IMR-90 (cell line): ENCODE measurements around the gene PIGM. TPM values are rescaled to one million over a fixed set of nuclear protein-coding genes. Genes with fewer than 3 reads are reported as not detected.
A peak's percentile ranks its signal among the peaks of the same experiment; 100 is the strongest.

ENCODE experiments used
- ATAC-seq: fragments of 200-7000 bp; cut with Tn5 transposase; 2 replicates; pipeline ENCODE4 v1.9.1; 2020; ENCODE audit warnings: low read depth, mild to moderate bottlenecking, moderate library complexity
- BruUV-seq: library from RNA; stranded (reverse); fragments of 400-500 nt; replicated peaks from 2 replicates; lab custom pipeline; 2021; lab: Mats Ljungman, UMichigan
- CTCF ChIA-PET: fragments of 300-600 bp; formaldehyde crosslinking; extraction: SDS; loops from one replicate; lab custom pipeline; 2021; ENCODE audit warnings: antibody characterized with exemption; lab: Yijun Ruan, JAX
- POLR2A ChIA-PET: fragments of 300-600 bp; sonication (Branson Sonifier 250); formaldehyde crosslinking; loops from one replicate; lab custom pipeline; 2022; ENCODE audit warnings: antibody characterized with exemption; ENCODE audit not compliant: unreplicated experiment; lab: Charles Lee
- DNase-seq: peaks from one replicate; pipeline ENCODE4 v3.0.0; 2013
- H2AFZ ChIP-seq: replicated peaks from 2 replicates; pipeline ENCODE3; 2013; ENCODE audit warnings: low read length, mild to moderate bottlenecking; ENCODE audit not compliant: poor library complexity
- H2AK5ac ChIP-seq: 2 replicates; pipeline ENCODE4 v1.6.1; 2013; ENCODE audit warnings: low read depth, low read length, inconsistent platforms
- H2AK9ac ChIP-seq: replicated peaks from 2 replicates; pipeline ENCODE3; 2013; ENCODE audit warnings: mild to moderate bottlenecking, low read depth, low read length, moderate library complexity; ENCODE audit not compliant: poor library complexity
- H2BK120ac ChIP-seq: 2 replicates; pipeline ENCODE4 v1.6.1; 2013; ENCODE audit warnings: low read depth, low read length, inconsistent platforms
- H2BK15ac ChIP-seq: 3 replicates; pipeline ENCODE4 v1.6.1; 2013; ENCODE audit warnings: low read depth, low read length, inconsistent platforms
- H2BK20ac ChIP-seq: 2 replicates; pipeline ENCODE4 v1.6.1; 2013; ENCODE audit warnings: low read depth, mild to moderate bottlenecking, inconsistent platforms, low read length, moderate library complexity
- H2BK5ac ChIP-seq: 2 replicates; pipeline ENCODE4 v1.6.1; 2013; ENCODE audit warnings: mild to moderate bottlenecking, low read depth, low read length, inconsistent platforms; ENCODE audit not compliant: poor library complexity, severe bottlenecking
- H3K14ac ChIP-seq: replicated peaks from 2 replicates; pipeline ENCODE4 v1.6.1; 2013; ENCODE audit warnings: low read depth, low read length, inconsistent platforms
- H3K18ac ChIP-seq: 2 replicates; pipeline ENCODE4 v1.6.1; 2013; ENCODE audit warnings: low read depth, low read length, control low read depth
- H3K23ac ChIP-seq: 2 replicates; pipeline ENCODE4 v1.6.1; 2013; ENCODE audit warnings: low read depth, low read length, inconsistent platforms
- H3K27ac ChIP-seq: 2 replicates; pipeline ENCODE4 v1.5.1; 2013; ENCODE audit warnings: mild to moderate bottlenecking, control low read depth, low read length; ENCODE audit not compliant: insufficient read depth
- H3K27me3 ChIP-seq: 2 replicates; pipeline ENCODE4 v1.6.1; 2013; ENCODE audit warnings: low read length; ENCODE audit not compliant: control insufficient read depth, insufficient read depth
- H3K36me3 ChIP-seq: 2 replicates; pipeline ENCODE4 v1.6.1; 2013; ENCODE audit warnings: low read length, mixed read lengths; ENCODE audit not compliant: control insufficient read depth, insufficient read depth
- H3K4ac ChIP-seq: 2 replicates; pipeline ENCODE4 v1.6.1; 2013; ENCODE audit warnings: low read depth, low read length, inconsistent platforms
- H3K4me1 ChIP-seq: 2 replicates; pipeline ENCODE4 v1.6.1; 2013; ENCODE audit warnings: low read length, mixed read lengths; ENCODE audit not compliant: control insufficient read depth, insufficient read depth
- H3K4me2 ChIP-seq: 2 replicates; pipeline ENCODE4 v1.6.1; 2013; ENCODE audit warnings: low read depth, mild to moderate bottlenecking, control low read depth, low read length, moderate library complexity
- H3K4me3 ChIP-seq: 2 replicates; pipeline ENCODE4 v1.5.1; 2013; ENCODE audit warnings: low read depth, mild to moderate bottlenecking, control low read depth, low read length, moderate library complexity; ENCODE audit not compliant: insufficient read depth
- H3K56ac ChIP-seq: 2 replicates; pipeline ENCODE4 v1.6.1; 2013; ENCODE audit warnings: low read length, inconsistent platforms; ENCODE audit not compliant: insufficient read depth; ENCODE audit errors: extremely low read depth
- H3K79me1 ChIP-seq, 2 experiments: 2 replicates each; pipeline ENCODE4 v1.6.1; 2013; ENCODE audit warnings: low read length in 2 of 2, inconsistent platforms in 1 of 2, low read depth in 1 of 2
- H3K9ac ChIP-seq: 2 replicates; pipeline ENCODE4 v1.6.1; 2013; ENCODE audit warnings: low read depth, low read length, control low read depth
- H3K9me1 ChIP-seq: 2 replicates; pipeline ENCODE4 v1.6.1; 2013; ENCODE audit warnings: low read length, inconsistent platforms; ENCODE audit not compliant: insufficient read depth
- H3K9me3 ChIP-seq: 2 replicates; pipeline ENCODE4 v1.6.1; 2013; ENCODE audit warnings: low read length; ENCODE audit not compliant: control insufficient read depth, insufficient read depth
- H4K20me1 ChIP-seq: 2 replicates; pipeline ENCODE4 v1.6.1; 2013; ENCODE audit warnings: low read length, inconsistent platforms; ENCODE audit not compliant: insufficient read depth
- H4K5ac ChIP-seq: 2 replicates; pipeline ENCODE4 v1.6.1; 2013; ENCODE audit warnings: mild to moderate bottlenecking, low read depth, low read length, control low read depth
- H4K8ac ChIP-seq, 2 experiments: 2 replicates each; pipeline ENCODE4 v1.6.1; 2013; ENCODE audit warnings: low read depth in 2 of 2, low read length in 2 of 2, control low read depth in 1 of 2, inconsistent platforms in 1 of 2
- H4K91ac ChIP-seq: 2 replicates; pipeline ENCODE4 v1.6.1; 2013; ENCODE audit warnings: low read depth, low read length, inconsistent platforms; ENCODE audit not compliant: insufficient read depth
- BHLHE40 ChIP-seq: fragments of 150-350 bp; IDR thresholded peaks from 2 replicates; pipeline ENCODE4 v1.6.1; 2016; ENCODE audit warnings: mild to moderate bottlenecking, low read depth, low read length
- CHD1 ChIP-seq: IDR thresholded peaks from 2 replicates; pipeline ENCODE4 v1.6.1; 2012; ENCODE audit warnings: low read depth, low read length, improper control_type of control experiment
- MAZ ChIP-seq: IDR thresholded peaks from 2 replicates; pipeline ENCODE4 v1.6.1; 2012; ENCODE audit warnings: low read depth, mild to moderate bottlenecking, low read length, improper control_type of control experiment, moderate library complexity, borderline replicate concordance
- NFE2L2 ChIP-seq: fragments of 150-350 bp; IDR thresholded peaks from 2 replicates; pipeline ENCODE4 v1.6.1; 2016; ENCODE audit warnings: low read depth, mild to moderate bottlenecking, low read length
- WGBS, 2 experiments: methylation state at CpG; one replicate each; pipeline versions ENCODE4 v1.1.5 to v1.1.7; 2013; ENCODE audit warnings: missing lambda C conversion rate in 2 of 2; ENCODE audit not compliant: insufficient read length in 1 of 2; ENCODE audit errors: extremely low coverage in 2 of 2; 5-methylcytosine and 5-hydroxymethylcytosine counted together
- dilution Hi-C: fragments of 300-500 bp; cut with HindIII; formaldehyde crosslinking; loops from one replicate; pipeline ENCODE4 v1.14.3; 2018; ENCODE audit warnings: low sequenced_read_pairs; ENCODE audit not compliant: unreplicated experiment
- in situ Hi-C: fragments of 300-500 bp; cut with MboI; formaldehyde crosslinking; loops from 3 replicates; pipeline ENCODE4 v1.14.3; 2019; ENCODE audit warnings: low sequenced_read_pairs, inconsistent platforms, mixed read lengths
- intact Hi-C: fragments of 100-400 bp; cut with micrococcal nuclease; formaldehyde crosslinking; loops from 2 replicates; pipeline ENCODE4 v1.10.0; 2022
- polyA plus RNA-seq, 3 experiments: library from polyadenylated mRNA; depleted of rRNA; stranded (reverse); fragments of >200 nt; gene quantifications; 2 replicates each; pipeline ENCODE4 v1.2.3, GENCODE V29; 2012; ENCODE audit warnings: low replicate concordance in 1 of 3
- total RNA-seq: library from RNA; depleted of rRNA; stranded (reverse); fragments of >200 nt; gene quantifications from 2 replicates; pipeline ENCODE4 v1.2.3, GENCODE V29; 2012
- TF ChIP-seq, protein P1 (sequence below): fragments of 150-350 bp; IDR thresholded peaks from 2 replicates; pipeline ENCODE4 v1.6.1; 2017; ENCODE audit warnings: mild to moderate bottlenecking, antibody characterized with exemption, low read length, low read depth
- TF ChIP-seq, protein P2 (sequence below): conservative IDR thresholded peaks from 2 replicates; pipeline ENCODE4 v1.5.1; 2012; ENCODE audit warnings: mild to moderate bottlenecking, low read depth, low read length, improper control_type of control experiment

Gene PIGM
- total and polyA plus RNA-seq, 2 of the 4 experiments (the other 2 are of a cell fraction): 2.9 TPM

DNA sequence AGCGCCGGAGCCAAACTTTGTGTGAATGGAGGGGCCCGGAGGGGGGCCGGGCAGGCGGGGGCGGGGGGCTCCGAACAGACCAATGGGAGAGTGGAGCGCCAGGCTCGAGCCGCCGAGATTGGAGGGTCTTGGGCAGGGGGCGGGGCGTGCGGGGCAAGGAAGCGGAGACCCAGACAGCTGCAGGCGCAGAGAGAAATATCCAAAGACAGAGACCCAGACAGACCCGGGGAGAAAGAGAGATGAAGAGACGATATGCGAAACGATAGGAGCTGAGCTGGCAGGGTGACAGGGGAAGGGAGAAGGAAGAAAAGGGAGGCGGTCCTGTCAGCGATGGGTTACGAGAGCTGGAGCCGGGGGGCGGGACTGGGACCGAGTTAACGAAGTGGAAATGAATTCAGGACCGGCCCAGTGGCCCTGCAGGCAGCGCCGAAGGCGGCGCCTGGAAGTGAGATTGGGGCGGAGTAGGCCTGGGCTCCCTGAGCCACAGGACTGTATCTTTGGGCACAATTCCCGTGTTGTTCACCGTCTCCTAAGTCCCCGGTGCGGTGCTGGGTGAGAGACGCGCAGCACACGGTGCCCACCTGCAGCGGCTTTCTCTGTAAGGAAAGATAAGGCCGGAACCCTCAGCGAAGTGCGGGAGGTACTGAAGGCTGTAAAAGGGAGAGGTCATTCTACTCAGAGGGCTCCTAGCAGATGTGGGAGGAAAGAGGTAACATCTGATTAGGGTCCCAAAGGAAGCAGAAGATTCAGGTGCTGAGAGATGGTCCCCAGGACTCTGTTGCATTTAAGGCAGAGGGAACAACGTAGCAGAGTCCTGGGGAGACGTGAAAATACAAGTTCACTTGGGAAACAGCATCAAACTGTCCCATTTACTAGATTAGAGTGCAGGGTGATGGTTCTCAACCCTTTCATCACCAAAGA, 38.7 kb upstream of the PIGM start:
- Histone ChIP-seq H2AK9ac (no peak overlapping the region), H3K14ac (no peak overlapping the region), H3K9me3 (no peaks in the 10 kb centered on the region), H4K91ac (no peak overlapping the region), H4K8ac (no peak overlapping the region), H3K27ac (no peak overlapping the region), H2BK120ac (no peak overlapping the region), H3K4me2 (peak overlapping the region; percentile 97), H3K79me1 (no peaks in the 10 kb centered on the region), H2AK5ac (no peak overlapping the region), H4K5ac (no peak overlapping the region), H3K9me1 (no peaks in the 10 kb centered on the region), H3K4me1 (no peaks in the 10 kb centered on the region), H3K4ac (no peak overlapping the region), H2BK15ac (no peak overlapping the region), H3K4me3 (peak overlapping the region; percentile 81), H3K56ac (no peak overlapping the region), H2BK20ac (no peak overlapping the region), H2AFZ (peak overlapping the region; percentile 94), H3K27me3 (peaks cover 67% of the 10 kb centered on the region), H3K36me3 (no peaks in the 10 kb centered on the region), H3K23ac (peak overlapping the region; percentile 70), H3K9ac (peak overlapping the region; percentile 52; the same call in 1 of the 2 replicates), H4K20me1 (no peaks in the 10 kb centered on the region), H3K18ac (no peak overlapping the region), H2BK5ac (no peak overlapping the region)
- WGBS, 2 experiments: 2% methylated on average over 20 of the region's 46 CpGs; no CpG with 5 or more reads in 1 of the 2 experiments
- no peak for TF ChIP-seq BHLHE40
- TF ChIP-seq, protein P1, sequence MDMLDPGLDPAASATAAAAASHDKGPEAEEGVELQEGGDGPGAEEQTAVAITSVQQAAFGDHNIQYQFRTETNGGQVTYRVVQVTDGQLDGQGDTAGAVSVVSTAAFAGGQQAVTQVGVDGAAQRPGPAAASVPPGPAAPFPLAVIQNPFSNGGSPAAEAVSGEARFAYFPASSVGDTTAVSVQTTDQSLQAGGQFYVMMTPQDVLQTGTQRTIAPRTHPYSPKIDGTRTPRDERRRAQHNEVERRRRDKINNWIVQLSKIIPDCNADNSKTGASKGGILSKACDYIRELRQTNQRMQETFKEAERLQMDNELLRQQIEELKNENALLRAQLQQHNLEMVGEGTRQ: no peak
- no peak for TF ChIP-seq CHD1
- TF ChIP-seq NFE2L2: no peak
- TF ChIP-seq, protein P2, sequence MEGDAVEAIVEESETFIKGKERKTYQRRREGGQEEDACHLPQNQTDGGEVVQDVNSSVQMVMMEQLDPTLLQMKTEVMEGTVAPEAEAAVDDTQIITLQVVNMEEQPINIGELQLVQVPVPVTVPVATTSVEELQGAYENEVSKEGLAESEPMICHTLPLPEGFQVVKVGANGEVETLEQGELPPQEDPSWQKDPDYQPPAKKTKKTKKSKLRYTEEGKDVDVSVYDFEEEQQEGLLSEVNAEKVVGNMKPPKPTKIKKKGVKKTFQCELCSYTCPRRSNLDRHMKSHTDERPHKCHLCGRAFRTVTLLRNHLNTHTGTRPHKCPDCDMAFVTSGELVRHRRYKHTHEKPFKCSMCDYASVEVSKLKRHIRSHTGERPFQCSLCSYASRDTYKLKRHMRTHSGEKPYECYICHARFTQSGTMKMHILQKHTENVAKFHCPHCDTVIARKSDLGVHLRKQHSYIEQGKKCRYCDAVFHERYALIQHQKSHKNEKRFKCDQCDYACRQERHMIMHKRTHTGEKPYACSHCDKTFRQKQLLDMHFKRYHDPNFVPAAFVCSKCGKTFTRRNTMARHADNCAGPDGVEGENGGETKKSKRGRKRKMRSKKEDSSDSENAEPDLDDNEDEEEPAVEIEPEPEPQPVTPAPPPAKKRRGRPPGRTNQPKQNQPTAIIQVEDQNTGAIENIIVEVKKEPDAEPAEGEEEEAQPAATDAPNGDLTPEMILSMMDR: no peak
- TF ChIP-seq MAZ: no peak
- in situ Hi-C loops: no loop called here
- no TSS peak for BruUV-seq
- POLR2A ChIA-PET: no interaction called here
- peak; percentile 98 for ATAC-seq
- peak; percentile 27 for DNase-seq
- CTCF ChIA-PET: interaction anchor here (0.6 to 1.8 kb wide), 2 partner anchors 16 to 149 kb away, joined by 3 to 7 read pairs; no protein-coding TSS in a partner anchor
- intact Hi-C loops: no loop called here
- dilution Hi-C loops: no loop called here
